ENCODE results near the gene HDLBP.

The HDLBP gene

DNA sequence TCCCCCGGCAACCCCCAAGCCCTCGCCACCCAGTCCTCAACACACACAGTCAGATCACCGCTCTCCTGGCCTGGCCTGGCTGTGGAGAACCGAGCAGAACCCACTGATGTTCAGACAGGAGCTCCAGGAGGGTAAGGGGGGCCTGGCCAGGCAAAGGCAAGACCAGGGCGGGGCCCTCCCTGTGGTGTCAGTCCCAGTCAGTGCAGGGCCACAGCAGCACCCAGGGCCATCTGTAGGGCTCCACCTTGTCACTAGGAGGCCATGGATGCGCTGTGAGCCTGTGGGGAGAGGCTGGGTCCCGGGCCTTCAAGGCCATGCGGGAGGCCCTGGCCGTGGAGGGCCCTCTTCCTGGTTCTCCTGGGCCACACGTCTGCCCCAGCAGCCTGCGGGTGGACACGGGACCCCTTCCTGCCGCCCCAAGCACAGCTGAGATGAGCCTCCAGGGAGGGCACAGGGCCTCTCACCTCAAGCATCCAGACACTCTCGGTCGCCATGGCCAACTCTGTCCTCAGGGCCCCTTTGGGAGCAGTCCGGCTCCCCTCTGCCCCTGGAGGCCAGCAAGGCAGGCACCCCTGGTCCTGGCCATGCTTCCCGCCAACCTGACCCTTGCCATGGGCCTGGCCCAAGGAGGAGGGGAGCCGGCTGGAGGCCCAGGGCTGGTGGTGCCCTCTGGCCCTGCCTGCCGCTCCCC, 125.0 kb downstream of the HDLBP start:
- no peak for DNase-seq
- in situ Hi-C loops (cut with MboI; ENCODE audit: low pct_unique_long_range_greater_than_20kb, low sequenced_read_pairs) = no loop called here

- DNase-seq = no peak
- in situ Hi-C loops (cut with MboI; ENCODE audit: low pct_unique_long_range_greater_than_20kb, low sequenced_read_pairs) = no loop called here
These were observed 125.6 kb downstream of the HDLBP start for GRCh38 chr2:241189856-241190201.

DNA sequence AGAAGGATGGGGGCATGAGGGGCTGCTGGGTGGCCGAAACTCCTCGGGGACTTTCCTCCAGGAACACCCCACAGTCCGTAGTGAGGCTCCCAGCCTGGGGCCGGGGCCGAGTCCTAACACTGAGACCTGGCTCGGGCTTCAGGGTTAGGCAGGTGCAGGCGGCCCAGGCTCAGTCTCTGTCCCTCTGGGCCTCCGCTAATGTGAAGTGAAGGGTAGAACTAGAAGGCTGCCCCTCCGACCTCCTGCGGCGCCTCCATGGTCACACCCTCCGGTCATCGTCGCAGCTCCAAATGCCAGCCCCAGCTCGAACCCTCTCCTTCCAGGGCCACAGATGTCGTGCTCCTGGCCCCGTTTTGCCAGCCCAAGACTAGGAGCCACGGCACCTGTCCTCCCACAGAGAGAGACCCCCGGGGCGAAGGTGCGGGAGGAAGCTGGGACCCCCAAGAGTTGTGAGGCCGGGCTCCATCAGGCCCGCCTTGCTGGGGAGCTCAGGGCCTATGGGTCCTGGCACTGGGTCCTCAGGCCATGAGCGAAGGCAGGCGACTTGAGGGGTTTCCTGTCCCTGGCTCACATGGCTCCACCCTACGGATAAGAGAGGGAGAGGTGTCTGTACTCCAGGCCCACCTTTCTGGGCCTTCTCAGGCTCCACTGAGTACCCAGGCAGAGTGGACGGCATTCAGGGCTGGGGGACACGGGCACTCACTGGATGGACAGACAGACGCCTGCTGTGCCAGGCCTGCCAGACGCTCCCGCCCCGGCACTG, 126.2 kb downstream of the HDLBP start:
- in situ Hi-C loops (cut with MboI; ENCODE audit: low pct_unique_long_range_greater_than_20kb, low sequenced_read_pairs) = no loop called here
- no peak for DNase-seq

DNA sequence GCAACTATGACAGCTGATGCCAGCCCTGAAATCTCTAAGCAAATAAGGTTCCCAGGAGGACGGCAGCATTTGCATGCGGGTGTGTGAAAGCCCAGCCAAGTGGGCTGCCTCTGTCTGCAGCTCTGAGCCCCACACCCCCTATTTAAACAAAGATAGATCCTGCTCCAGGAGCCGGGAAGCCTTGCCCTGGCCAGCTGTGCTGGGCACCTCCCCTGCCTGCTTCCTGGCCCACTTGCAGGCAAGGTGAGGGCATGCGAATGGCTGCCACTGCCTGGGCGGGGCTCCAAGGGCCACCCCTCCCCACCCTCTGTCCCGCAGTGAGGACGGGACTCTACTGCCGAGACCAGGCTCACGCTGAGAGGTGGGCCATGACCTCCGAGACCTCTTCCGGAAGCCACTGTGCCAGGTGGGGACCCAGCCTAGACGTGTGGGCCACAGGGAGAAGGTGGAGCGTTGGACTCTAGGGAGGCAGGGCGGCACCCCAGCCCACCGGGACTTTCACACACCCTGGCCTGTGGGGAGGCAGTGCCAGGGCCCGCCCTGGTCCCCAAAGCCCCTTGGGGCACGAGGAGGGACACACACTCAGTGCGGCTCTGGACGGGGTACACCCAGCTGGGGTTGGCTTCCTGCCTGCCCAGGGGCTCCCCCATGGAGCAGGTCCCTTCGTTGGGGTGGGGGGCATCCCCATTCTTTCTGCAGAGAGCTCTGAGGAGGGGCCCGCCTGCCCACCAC, 126.9 kb downstream of the HDLBP start, which contains the start of gene ANO7:
Gene ANO7 (plus strand): TSS at position 317 of the 732 bp plus-strand sequence. CDS start 1,387 bp downstream, outside the sequence.
- DNase-seq = no peak
- in situ Hi-C loops (cut with MboI; ENCODE audit: low pct_unique_long_range_greater_than_20kb, low sequenced_read_pairs) = no loop called here

DNA sequence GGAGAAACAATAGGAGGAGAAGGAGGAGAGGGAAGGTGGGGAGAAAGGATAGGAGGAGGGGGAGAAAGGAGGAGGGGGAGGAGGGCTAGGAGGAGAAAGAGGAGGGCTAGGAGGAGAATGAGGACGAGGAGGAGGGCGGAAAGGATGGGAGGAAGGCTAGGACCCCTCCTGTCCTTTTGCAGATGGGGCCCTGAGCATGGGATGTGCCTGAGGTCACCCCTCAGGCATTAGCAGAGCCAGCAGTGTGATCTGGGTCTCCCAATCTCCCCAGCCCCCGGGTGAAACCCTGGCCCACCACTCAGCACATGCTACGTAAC, 127.6 kb downstream of the HDLBP start:
- in situ Hi-C loops (cut with MboI; ENCODE audit: low pct_unique_long_range_greater_than_20kb, low sequenced_read_pairs) = no loop called here
- DNase-seq = no peak

- DNase-seq = no peak
- in situ Hi-C loops (cut with MboI; ENCODE audit: low pct_unique_long_range_greater_than_20kb, low sequenced_read_pairs) = no loop called here
These were observed 128.2 kb downstream of the HDLBP start for GRCh38 chr2:241187101-241187917.

- DNase-seq = no peak
- in situ Hi-C loops (cut with MboI; ENCODE audit: low pct_unique_long_range_greater_than_20kb, low sequenced_read_pairs) = no loop called here
These were observed 129.5 kb downstream of the HDLBP start for GRCh38 chr2:241185961-241186360.

DNA sequence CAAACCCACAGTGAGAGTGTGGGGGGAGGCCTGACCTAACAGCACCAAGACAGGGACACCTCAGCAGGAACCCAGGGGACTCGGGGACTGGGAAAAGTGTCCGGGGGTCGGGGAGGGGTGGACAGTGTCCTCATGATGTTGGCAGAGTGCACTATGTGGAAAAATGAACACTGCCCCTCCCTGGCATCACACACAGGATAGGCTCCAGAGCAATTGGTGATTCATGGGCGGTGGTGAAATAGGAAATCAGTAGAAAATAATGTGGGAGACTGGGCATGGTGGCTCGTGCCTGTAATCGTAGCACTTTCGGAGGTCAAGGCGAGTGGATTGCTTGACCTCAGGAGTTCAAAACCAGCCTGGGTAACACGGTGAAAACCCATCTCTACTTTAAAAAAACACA, 130.6 kb downstream of the HDLBP start:
- in situ Hi-C loops (cut with MboI; ENCODE audit: low pct_unique_long_range_greater_than_20kb, low sequenced_read_pairs) = no loop called here
- no peak for DNase-seq

DNA sequence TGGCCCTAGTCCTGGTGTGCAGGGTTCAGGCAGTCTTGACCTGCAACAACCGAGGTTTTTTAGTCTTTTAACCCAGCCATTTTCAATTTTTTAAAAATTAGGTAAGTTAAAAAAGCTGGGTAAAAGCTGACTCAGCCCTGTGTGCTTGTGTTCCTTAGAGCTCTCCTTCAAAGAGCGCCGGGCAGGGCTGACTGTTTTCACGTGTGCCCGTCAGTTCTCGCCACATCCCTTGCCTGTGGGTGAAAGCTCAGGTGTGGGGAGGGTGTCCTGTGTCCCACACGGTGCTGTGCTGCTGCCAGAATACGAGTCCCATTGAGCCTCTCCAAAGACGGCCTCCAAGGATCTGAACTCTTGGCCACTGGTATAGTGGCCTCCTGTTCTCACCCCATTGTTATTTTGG, 132.3 kb downstream of the HDLBP start:
- in situ Hi-C loops (cut with MboI; ENCODE audit: low pct_unique_long_range_greater_than_20kb, low sequenced_read_pairs) = no loop called here
- no peak for DNase-seq

- DNase-seq = no peak
- in situ Hi-C loops (cut with MboI; ENCODE audit: low pct_unique_long_range_greater_than_20kb, low sequenced_read_pairs) = no loop called here
These were observed 132.8 kb downstream of the HDLBP start for GRCh38 chr2:241182531-241183133.

DNA sequence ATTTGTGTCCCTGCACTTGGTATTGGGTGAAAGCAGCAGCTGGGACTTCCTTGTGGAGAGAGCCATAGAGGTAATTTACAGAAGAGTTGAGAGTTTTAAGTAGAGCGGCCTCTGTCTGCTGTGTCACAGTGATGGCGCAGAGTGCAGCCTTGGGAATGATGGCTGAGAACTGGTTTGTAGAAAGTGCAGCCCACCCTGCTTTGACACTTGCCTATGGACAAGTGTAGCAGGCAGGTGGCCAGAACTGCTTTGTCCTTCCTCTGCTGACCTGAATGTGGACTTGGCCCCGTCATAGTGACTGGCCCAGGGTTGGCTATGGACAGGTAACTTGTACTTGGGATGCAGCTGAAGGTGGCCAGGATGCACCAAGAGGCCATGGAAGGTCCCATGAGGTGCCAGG, 133.3 kb downstream of the HDLBP start:
- in situ Hi-C loops (cut with MboI; ENCODE audit: low pct_unique_long_range_greater_than_20kb, low sequenced_read_pairs) = no loop called here
- no peak for DNase-seq

GRCh38 chr2:241180495-241180894, 135.0 kb downstream of the HDLBP start:
- no peak for DNase-seq
- in situ Hi-C loops (cut with MboI; ENCODE audit: low pct_unique_long_range_greater_than_20kb, low sequenced_read_pairs) = no loop called here

DNA sequence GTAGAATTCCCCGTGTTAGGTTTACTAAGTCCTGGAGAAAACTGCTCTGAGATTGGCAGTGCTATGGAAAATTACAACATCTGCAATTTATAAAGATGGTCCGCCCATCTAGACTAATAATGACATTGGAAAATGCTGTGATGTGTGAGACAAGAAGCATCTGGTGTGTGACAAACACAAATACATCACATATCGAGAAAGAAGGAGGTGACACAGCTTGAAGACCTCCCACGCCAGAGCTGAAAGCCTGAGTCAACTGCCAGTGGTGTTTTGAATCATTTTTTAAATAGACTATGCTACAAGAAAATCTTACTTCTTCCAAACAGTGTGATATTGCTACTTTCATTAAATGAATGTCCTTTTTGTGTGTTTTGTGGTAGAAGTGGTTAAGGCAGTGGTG, 135.6 kb downstream of the HDLBP start:
- in situ Hi-C loops (cut with MboI; ENCODE audit: low pct_unique_long_range_greater_than_20kb, low sequenced_read_pairs) = no loop called here
- no peak for DNase-seq

DNA sequence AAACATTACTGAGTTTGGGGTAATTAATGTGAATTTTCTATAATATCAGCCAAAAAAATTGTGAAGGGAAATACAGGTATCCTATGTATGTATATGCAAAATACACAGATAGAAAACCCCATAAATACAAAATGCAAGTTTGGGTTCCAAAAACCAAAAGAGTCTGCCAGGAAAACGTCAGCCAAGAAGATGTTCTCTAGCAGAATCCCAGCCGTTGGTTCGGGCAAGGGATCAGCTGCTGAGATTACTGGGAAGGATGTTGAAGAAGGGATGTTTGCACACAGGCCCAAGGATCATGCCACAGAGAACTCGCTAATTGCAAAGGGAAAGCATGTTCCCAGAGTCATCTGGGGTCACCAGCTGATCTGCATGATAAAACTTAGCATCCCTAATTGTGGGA, 136.5 kb downstream of the HDLBP start:
- in situ Hi-C loops (cut with MboI; ENCODE audit: low pct_unique_long_range_greater_than_20kb, low sequenced_read_pairs) = no loop called here
- no peak for DNase-seq

GRCh38 chr2:241177526-241178334, 137.7 kb downstream of the HDLBP start:
- no peak for DNase-seq
- in situ Hi-C loops (cut with MboI; ENCODE audit: low pct_unique_long_range_greater_than_20kb, low sequenced_read_pairs) = no loop called here
